ENCODE measurements around the gene RBX1. TPM values are rescaled to one million over a fixed set of nuclear protein-coding genes. Genes with fewer than 3 reads are reported as not detected.

Gene RBX1
- total and polyA plus RNA-seq, 7 experiments from 2014 or later: 28.9 to 171 (median 34.3) TPM

GRCh38 chr22:41003066-41003465, 51.9 kb downstream of the RBX1 start:
- ChIA-PET CTCF (no interaction called here), POLR2A (interaction anchor here (0.7 kb wide), 1 partner anchor 539 kb away, joined by 3 read pairs; no protein-coding TSS in a partner anchor)
- Histone ChIP-seq H3K4me1 (ENCODE audit: control insufficient read depth in 2 of 2, insufficient read depth in 2 of 2, low read length in 2 of 2) (no peaks in the 10 kb centered on the region), H3K27ac (ENCODE audit: low read depth, low read length) (no peak overlapping the region), H3K4me3 (ENCODE audit: low read length) (no peak overlapping the region), H3K36me3 (ENCODE audit: control insufficient read depth in 2 of 3, insufficient read depth in 3 of 3, low read length in 3 of 3) (no peaks in the 10 kb centered on the region), H3K9me3 (ENCODE audit: control insufficient read depth in 2 of 3, low read length in 3 of 3) (no peaks in the 10 kb centered on the region), H3K27me3 (ENCODE audit: control insufficient read depth in 2 of 2, insufficient read depth in 2 of 2, low read length in 2 of 2) (no peaks in the 10 kb centered on the region)
- intact Hi-C loops (cut with micrococcal nuclease): no loop called here
- ATAC-seq (no peak), DNase-seq (no peak)
- H3K36me3 Mint-ChIP-seq: no peaks in the 10 kb centered on the region
- H3K4me1 Mint-ChIP-seq: peaks cover 0 to 4% (median 0%) of the 10 kb centered on the region in 7 donors
- peaks cover 0 to 10% (median 0%) of the 10 kb centered on the region in 5 donors for H3K27me3 Mint-ChIP-seq
- H3K9me3 Mint-ChIP-seq: peaks cover 0 to 2% (median 0%) of the 10 kb centered on the region in 11 donors
- H3K4me3 Mint-ChIP-seq: no peak overlapping the region
- H3K27ac Mint-ChIP-seq: no peak overlapping the region

GRCh38 chr22:41003976-41004375, 52.8 kb downstream of the RBX1 start:
- Mint-ChIP-seq H3K4me1 (peaks cover 0 to 4% (median 0%) of the 10 kb centered on the region in 7 donors), H3K27me3 (peaks cover 0 to 11% (median 0%) of the 10 kb centered on the region in 5 donors), H3K4me3 (no peak overlapping the region), H3K9me3 (peaks cover 0 to 2% (median 0%) of the 10 kb centered on the region in 11 donors), H3K27ac (no peak overlapping the region), H3K36me3 (no peaks in the 10 kb centered on the region)
- no peaks in the 10 kb centered on the region for H3K27me3 ChIP-seq (ENCODE audit: control insufficient read depth in 2 of 2, insufficient read depth in 2 of 2, low read length in 2 of 2)
- ChIA-PET POLR2A (interaction anchor here (0.6 kb wide), 1 partner anchor 25 kb away, joined by 3 read pairs; no protein-coding TSS in a partner anchor), CTCF (no interaction called here)
- no peak for ATAC-seq
- no peaks in the 10 kb centered on the region for H3K4me1 ChIP-seq (ENCODE audit: control insufficient read depth in 2 of 2, insufficient read depth in 2 of 2, low read length in 2 of 2)
- no peak overlapping the region for H3K27ac ChIP-seq (ENCODE audit: low read depth, low read length)
- H3K4me3 ChIP-seq (ENCODE audit: low read length): no peak overlapping the region
- H3K36me3 ChIP-seq (ENCODE audit: control insufficient read depth in 2 of 3, insufficient read depth in 3 of 3, low read length in 3 of 3): no peaks in the 10 kb centered on the region
- H3K9me3 ChIP-seq (ENCODE audit: control insufficient read depth in 2 of 3, low read length in 3 of 3): no peaks in the 10 kb centered on the region
- intact Hi-C loops (cut with micrococcal nuclease): no loop called here
- no peak for DNase-seq

GRCh38 chr22:41009222-41009948, 58.2 kb downstream of the RBX1 start:
- Mint-ChIP-seq H3K4me1 (no peaks in the 10 kb centered on the region), H3K9me3 (peaks cover 0 to 2% (median 0%) of the 10 kb centered on the region in 11 donors), H3K4me3 (no peak overlapping the region), H3K36me3 (no peaks in the 10 kb centered on the region), H3K27me3 (peaks cover 0 to 7% (median 0%) of the 10 kb centered on the region in 5 donors), H3K27ac (no peak overlapping the region)
- Histone ChIP-seq H3K4me1 (ENCODE audit: control insufficient read depth in 2 of 2, insufficient read depth in 2 of 2, low read length in 2 of 2) (no peaks in the 10 kb centered on the region), H3K4me3 (ENCODE audit: low read length) (no peak overlapping the region), H3K27me3 (ENCODE audit: control insufficient read depth in 2 of 2, insufficient read depth in 2 of 2, low read length in 2 of 2) (no peaks in the 10 kb centered on the region), H3K27ac (ENCODE audit: low read depth, low read length) (no peak overlapping the region), H3K9me3 (ENCODE audit: control insufficient read depth in 2 of 3, low read length in 3 of 3) (no peaks in the 10 kb centered on the region), H3K36me3 (ENCODE audit: control insufficient read depth in 2 of 3, insufficient read depth in 3 of 3, low read length in 3 of 3) (no peaks in the 10 kb centered on the region)
- ATAC-seq (peak; percentile 48), DNase-seq (no peak)
- intact Hi-C loops (cut with micrococcal nuclease): no loop called here
- CTCF ChIA-PET: interaction anchor here (0.6 kb wide), 1 partner anchor 1771 kb away, joined by 3 read pairs; no protein-coding TSS in a partner anchor
- POLR2A ChIA-PET: no interaction called here

GRCh38 chr22:41015003-41015402, 63.8 kb downstream of the RBX1 start:
- CTCF ChIA-PET: interaction anchor here (0.8 kb wide), 1 partner anchor 92 kb away, joined by 3 read pairs; no protein-coding TSS in a partner anchor
- intact Hi-C loops (cut with micrococcal nuclease): no loop called here

GRCh38 chr22:41021061-41021612, 70.0 kb downstream of the RBX1 start:
- Mint-ChIP-seq H3K9me3 (peaks cover 0 to 1% (median 0%) of the 10 kb centered on the region in 11 donors), H3K36me3 (peaks cover 0 to 3% (median 0%) of the 10 kb centered on the region in 5 donors), H3K27me3 (peaks cover 0 to 12% (median 0%) of the 10 kb centered on the region in 5 donors), H3K4me3 (peak overlapping the region; percentile 82 to 98 (median 90)), H3K27ac (peak overlapping the region in 8 of 9 donors; percentile 67 to 98 (median 74)), H3K4me1 (peaks cover 12 to 23% (median 21%) of the 10 kb centered on the region in 7 donors)
- no peaks in the 10 kb centered on the region for H3K9me3 ChIP-seq (ENCODE audit: control insufficient read depth in 2 of 3, low read length in 3 of 3)
- H3K36me3 ChIP-seq (ENCODE audit: control insufficient read depth in 2 of 3, insufficient read depth in 3 of 3, low read length in 3 of 3): no peaks in the 10 kb centered on the region
- H3K4me1 ChIP-seq (ENCODE audit: control insufficient read depth in 2 of 2, insufficient read depth in 2 of 2, low read length in 2 of 2): peaks cover 12 to 13% of the 10 kb centered on the region in 2 donors
- peak overlapping the region; percentile 82 for H3K27ac ChIP-seq (ENCODE audit: low read depth, low read length)
- H3K4me3 ChIP-seq (ENCODE audit: low read length): peak overlapping the region; percentile 57
- no peaks in the 10 kb centered on the region for H3K27me3 ChIP-seq (ENCODE audit: control insufficient read depth in 2 of 2, insufficient read depth in 2 of 2, low read length in 2 of 2)
- ChIA-PET CTCF (interaction anchor here (1.5 kb wide), 1 partner anchor 11 kb away, joined by 4 read pairs; no protein-coding TSS in a partner anchor), POLR2A (interaction anchor here (0.6 to 3.3 kb wide), 7 partner anchors 9 to 164 kb away, joined by 3 to 43 read pairs (median 3); partner anchors contain the start of genes EP300, RBX1 and XPNPEP3)
- no peak for ATAC-seq
- peak in 3 of 9 donors; percentile 3 to 9 (median 8) for DNase-seq
- intact Hi-C loops (cut with micrococcal nuclease): no loop called here

More at GRCh38 chr22:41015003-41015402, 63.8 kb downstream of the RBX1 start:
- POLR2A ChIA-PET: interaction anchor here (0.6 kb wide), 1 partner anchor 9 kb away, joined by 3 read pairs; no protein-coding TSS in a partner anchor
- H3K4me1 Mint-ChIP-seq: peaks cover 0 to 6% (median 4%) of the 10 kb centered on the region in 7 donors
- H3K4me3 ChIP-seq (ENCODE audit: low read length): no peak overlapping the region
- no peaks in the 10 kb centered on the region for H3K9me3 ChIP-seq (ENCODE audit: control insufficient read depth in 2 of 3, low read length in 3 of 3)
- H3K27ac Mint-ChIP-seq: no peak overlapping the region
- no peak overlapping the region for H3K4me3 Mint-ChIP-seq
- H3K27me3 Mint-ChIP-seq: no peaks in the 10 kb centered on the region
- no peaks in the 10 kb centered on the region for H3K36me3 ChIP-seq (ENCODE audit: control insufficient read depth in 2 of 3, insufficient read depth in 3 of 3, low read length in 3 of 3)
- H3K9me3 Mint-ChIP-seq: peaks cover 0 to 1% (median 0%) of the 10 kb centered on the region in 11 donors
- H3K36me3 Mint-ChIP-seq: peaks cover 0 to 2% (median 0%) of the 10 kb centered on the region in 5 donors
- no peak overlapping the region for H3K27ac ChIP-seq (ENCODE audit: low read depth, low read length)
- DNase-seq (no peak), ATAC-seq (no peak)
- H3K27me3 ChIP-seq (ENCODE audit: control insufficient read depth in 2 of 2, insufficient read depth in 2 of 2, low read length in 2 of 2): no peaks in the 10 kb centered on the region
- H3K4me1 ChIP-seq (ENCODE audit: control insufficient read depth in 2 of 2, insufficient read depth in 2 of 2, low read length in 2 of 2): no peaks in the 10 kb centered on the region

GRCh38 chr22:41021613-41022454, 70.7 kb downstream of the RBX1 start:
- CTCF ChIA-PET: interaction anchor here (1.5 kb wide), 2 partner anchors 10 to 99 kb away, joined by 4 read pairs; no protein-coding TSS in a partner anchor
- peak; percentile 77 for ATAC-seq

More at GRCh38 chr22:41021613-41022454, 70.7 kb downstream of the RBX1 start:
- Mint-ChIP-seq H3K27ac (peak overlapping the region; percentile 76 to 98 (median 90)), H3K9me3 (peaks cover 0 to 1% (median 0%) of the 10 kb centered on the region in 11 donors), H3K36me3 (peaks cover 0 to 3% (median 0%) of the 10 kb centered on the region in 5 donors), H3K4me3 (peak overlapping the region; percentile 86 to 98 (median 91)), H3K4me1 (peaks cover 12 to 23% (median 21%) of the 10 kb centered on the region in 7 donors), H3K27me3 (peaks cover 0 to 14% (median 0%) of the 10 kb centered on the region in 5 donors)
- Histone ChIP-seq H3K27ac (ENCODE audit: low read depth, low read length) (peak overlapping the region; percentile 82), H3K4me1 (ENCODE audit: control insufficient read depth in 2 of 2, insufficient read depth in 2 of 2, low read length in 2 of 2) (peaks cover 12 to 13% of the 10 kb centered on the region in 2 donors), H3K27me3 (ENCODE audit: control insufficient read depth in 2 of 2, insufficient read depth in 2 of 2, low read length in 2 of 2) (no peaks in the 10 kb centered on the region), H3K4me3 (ENCODE audit: low read length) (peak overlapping the region; percentile 57), H3K9me3 (ENCODE audit: control insufficient read depth in 2 of 3, low read length in 3 of 3) (no peaks in the 10 kb centered on the region), H3K36me3 (ENCODE audit: control insufficient read depth in 2 of 3, insufficient read depth in 3 of 3, low read length in 3 of 3) (no peaks in the 10 kb centered on the region)
- POLR2A ChIA-PET: interaction anchor here (0.6 to 3.3 kb wide), 13 partner anchors 9 to 165 kb away, joined by 3 to 43 read pairs (median 3); partner anchors contain the start of genes EP300, RBX1 and XPNPEP3
- peak in 8 of 9 donors; percentile 19 to 70 (median 50) for DNase-seq
- intact Hi-C loops (cut with micrococcal nuclease): loop anchor here (1.0 to 2.0 kb wide), 4 partner anchors 69 to 175 kb away; partner anchors contain the start of genes RBX1 (in 2 of the 2), ST13 (in 1 of the 2) and XPNPEP3 (in 1 of the 2)
